Left ventricle myocardium inferior (tissue), 1 donor: Measurements from ENCODE around the gene ASXL2. TPM values are rescaled to one million over a fixed set of nuclear protein-coding genes. Genes with fewer than 3 reads are reported as not detected.

ENCODE experiments used
- DNase-seq: peaks from one replicate; pipeline ENCODE4 v3.0.0-alpha.2; 2020
- H3K27ac ChIP-seq: fragments of 200-600 bp; replicated peaks from 2 replicates; pipeline ENCODE4 v1.8.0; 2021
- H3K27me3 ChIP-seq: fragments of 200-600 bp; 2 replicates; pipeline ENCODE4 v1.8.0; 2021; ENCODE audit warnings: low read depth
- H3K36me3 ChIP-seq: fragments of 200-600 bp; 2 replicates; pipeline ENCODE4 v1.8.0; 2021
- H3K4me1 ChIP-seq: fragments of 200-600 bp; 2 replicates; pipeline ENCODE4 v1.8.0; 2021
- H3K4me3 ChIP-seq: fragments of 200-600 bp; 2 replicates; pipeline ENCODE4 v1.8.0; 2021; ENCODE audit warnings: mild to moderate bottlenecking, moderate library complexity
- H3K9me3 ChIP-seq: fragments of 200-600 bp; replicated peaks from 2 replicates; pipeline ENCODE4 v1.8.0; 2021
- CTCF ChIP-seq: fragments of 200-600 bp; IDR thresholded peaks from 2 replicates; pipeline ENCODE4 v1.8.0; 2021; ENCODE audit warnings: antibody characterized with exemption, mild to moderate bottlenecking, borderline replicate concordance
- intact Hi-C: fragments of 100-400 bp; cut with micrococcal nuclease; formaldehyde crosslinking; loops from one replicate; pipeline ENCODE4 v1.11.0; 2022
- total RNA-seq: library from RNA; stranded (reverse); fragmentation: NEBNext Ultra II Directional; extraction: Animal tissue kit (Norgen Biotek cat#: 25700); gene quantifications from one replicate; pipeline ENCODE4 v1.2.1, GENCODE V29; 2021
- donor health status: DM: no; HTN: yes; CAD: no; lungs with severe emphysema.

The ASXL2 gene
- total RNA-seq, 1 donor from 2014 or later = 19.1 TPM

- no peaks in the 10 kb centered on the region for H3K9me3 ChIP-seq
- TF ChIP-seq CTCF = no peak
- no peak for DNase-seq
- H3K4me1 ChIP-seq = no peaks in the 10 kb centered on the region
- H3K27me3 ChIP-seq = peaks cover 14% of the 10 kb centered on the region
- H3K4me3 ChIP-seq = no peak overlapping the region
- no peaks in the 10 kb centered on the region for H3K36me3 ChIP-seq
- intact Hi-C loops = no loop called here
- H3K27ac ChIP-seq = no peak overlapping the region
Observed at GRCh38 chr2:25720575-25720974, 157.7 kb downstream of the ASXL2 start.

- intact Hi-C loops = no loop called here
- no peaks in the 10 kb centered on the region for H3K36me3 ChIP-seq
- no peak overlapping the region for H3K27ac ChIP-seq
- H3K27me3 ChIP-seq = peaks cover 9% of the 10 kb centered on the region
- no peak overlapping the region for H3K4me3 ChIP-seq
- no peaks in the 10 kb centered on the region for H3K4me1 ChIP-seq
- TF ChIP-seq CTCF = no peak
- DNase-seq = no peak
- no peaks in the 10 kb centered on the region for H3K9me3 ChIP-seq
Observed at GRCh38 chr2:25714740-25715139, 163.5 kb downstream of the ASXL2 start.

- intact Hi-C loops = no loop called here
- Histone ChIP-seq H3K4me3 (no peak overlapping the region), H3K27ac (no peak overlapping the region), H3K27me3 (peaks cover 9% of the 10 kb centered on the region), H3K36me3 (no peaks in the 10 kb centered on the region), H3K9me3 (no peaks in the 10 kb centered on the region), H3K4me1 (no peaks in the 10 kb centered on the region)
- DNase-seq = no peak
- TF ChIP-seq CTCF = no peak
Observed at GRCh38 chr2:25712455-25712854, 165.8 kb downstream of the ASXL2 start.

- Histone ChIP-seq H3K27me3 (peaks cover 9% of the 10 kb centered on the region), H3K36me3 (no peaks in the 10 kb centered on the region), H3K9me3 (no peaks in the 10 kb centered on the region), H3K27ac (no peak overlapping the region), H3K4me3 (no peak overlapping the region), H3K4me1 (no peaks in the 10 kb centered on the region)
- no peak for DNase-seq
- intact Hi-C loops = no loop called here
- no peak for TF ChIP-seq CTCF
Observed at GRCh38 chr2:25711675-25712354, 166.5 kb downstream of the ASXL2 start.

- H3K27me3 ChIP-seq = peaks cover 9% of the 10 kb centered on the region
- intact Hi-C loops = no loop called here
- H3K4me3 ChIP-seq = no peak overlapping the region
- no peak for DNase-seq
- no peak overlapping the region for H3K27ac ChIP-seq
- no peaks in the 10 kb centered on the region for H3K36me3 ChIP-seq
- H3K9me3 ChIP-seq = no peaks in the 10 kb centered on the region
- H3K4me1 ChIP-seq = no peaks in the 10 kb centered on the region
- TF ChIP-seq CTCF = no peak
Observed at GRCh38 chr2:25710750-25711149, 167.5 kb downstream of the ASXL2 start.

GRCh38 chr2:25709349-25709748, 168.9 kb downstream of the ASXL2 start:
- intact Hi-C loops = no loop called here
- H3K9me3 ChIP-seq = no peaks in the 10 kb centered on the region
- peaks cover 9% of the 10 kb centered on the region for H3K27me3 ChIP-seq
- H3K4me3 ChIP-seq = no peak overlapping the region
- H3K4me1 ChIP-seq = no peaks in the 10 kb centered on the region
- no peak overlapping the region for H3K27ac ChIP-seq
- no peak for TF ChIP-seq CTCF
- no peaks in the 10 kb centered on the region for H3K36me3 ChIP-seq
- DNase-seq = no peak
